ENCODE measurements around the gene DIS3L2. TPM values are rescaled to one million over a fixed set of nuclear protein-coding genes. Genes with fewer than 3 reads are reported as not detected.
"Not testable (repeated sequence)": the region's sequence is repeated elsewhere in the genome, so short reads cannot be mapped to it uniquely, and the experiment has no call there.

Gene DIS3L2
- total RNA-seq, 1 donor from 2014 or later: 32.2 TPM

- Histone ChIP-seq H3K27me3 (no peaks in the 10 kb centered on the region), H3K4me1 (no peaks in the 10 kb centered on the region), H3K9me3 (no peaks in the 10 kb centered on the region), H3K36me3 (no peaks in the 10 kb centered on the region), H3K4me3 (no peak overlapping the region), H3K27ac (no peak overlapping the region)
- TF ChIP-seq CTCF (IDR thresholded peaks at IDR 0.05) (no peak), POLR2A (IDR thresholded peaks at IDR 0.05) (no peak)
- DNase-seq (ENCODE audit: extremely low spot score in 2 of 2): no peak
- intact Hi-C loops (cut with DNase I): no loop called here
Measured at GRCh38 chr2:232376260-232376659, 414.7 kb downstream of the DIS3L2 start.

GRCh38 chr2:232376713-232377112, 415.2 kb downstream of the DIS3L2 start:
- H3K27me3 ChIP-seq: no peaks in the 10 kb centered on the region
- H3K9me3 ChIP-seq: no peaks in the 10 kb centered on the region
- no peak for TF ChIP-seq POLR2AphosphoS5 (IDR thresholded peaks at IDR 0.05; ENCODE audit: insufficient read depth in 1 of 2, low read depth in 1 of 2)
- TF ChIP-seq CTCF (IDR thresholded peaks at IDR 0.05): no peak
- TF ChIP-seq POLR2A (IDR thresholded peaks at IDR 0.05): no peak
- H3K4me1 ChIP-seq: no peaks in the 10 kb centered on the region
- no peak overlapping the region for H3K27ac ChIP-seq
- no peaks in the 10 kb centered on the region for H3K36me3 ChIP-seq
- intact Hi-C loops (cut with DNase I): no loop called here
- no peak overlapping the region for H3K4me3 ChIP-seq
- DNase-seq (ENCODE audit: extremely low spot score in 2 of 2): no peak

- H3K36me3 ChIP-seq: no peaks in the 10 kb centered on the region
- TF ChIP-seq CTCF (IDR thresholded peaks at IDR 0.05) (no peak), POLR2A (IDR thresholded peaks at IDR 0.05) (no peak), POLR2AphosphoS5 (IDR thresholded peaks at IDR 0.05; ENCODE audit: insufficient read depth in 1 of 2, low read depth in 1 of 2) (no peak)
- intact Hi-C loops (cut with DNase I): no loop called here
- H3K27me3 ChIP-seq: no peaks in the 10 kb centered on the region
- H3K4me3 ChIP-seq: no peak overlapping the region
- no peak overlapping the region for H3K27ac ChIP-seq
- H3K9me3 ChIP-seq: no peaks in the 10 kb centered on the region
- no peak for DNase-seq (ENCODE audit: extremely low spot score in 2 of 2)
- no peaks in the 10 kb centered on the region for H3K4me1 ChIP-seq
Measured at GRCh38 chr2:232377319-232377718, 415.8 kb downstream of the DIS3L2 start.

GRCh38 chr2:232377841-232378734, 416.6 kb downstream of the DIS3L2 start:
- no peak for DNase-seq (ENCODE audit: extremely low spot score in 2 of 2)
- Histone ChIP-seq H3K27me3 (no peaks in the 10 kb centered on the region), H3K4me3 (no peak overlapping the region), H3K36me3 (no peaks in the 10 kb centered on the region), H3K4me1 (no peaks in the 10 kb centered on the region), H3K9me3 (no peaks in the 10 kb centered on the region), H3K27ac (no peak overlapping the region)
- no peak for TF ChIP-seq POLR2AphosphoS5 (IDR thresholded peaks at IDR 0.05; ENCODE audit: insufficient read depth in 1 of 2, low read depth in 1 of 2)
- intact Hi-C loops (cut with DNase I): no loop called here

GRCh38 chr2:232378735-232379151, 417.2 kb downstream of the DIS3L2 start, which contains the start of gene ALPP:
Gene ALPP, plus strand, starts transcription at chr2:232378751. Its CDS starts 52 bp downstream, at chr2:232378803.
- H3K9me3 ChIP-seq; intact Hi-C loops (cut with DNase I); H3K4me1 ChIP-seq; DNase-seq (ENCODE audit: extremely low spot score in 2 of 2); H3K27ac ChIP-seq; H3K36me3 ChIP-seq; H3K4me3 ChIP-seq; H3K27me3 ChIP-seq: not testable (repeated sequence)

GRCh38 chr2:232379610-232380590, 418.4 kb downstream of the DIS3L2 start:
- H3K36me3 ChIP-seq; intact Hi-C loops (cut with DNase I); H3K4me1 ChIP-seq; H3K27me3 ChIP-seq; H3K27ac ChIP-seq; DNase-seq (ENCODE audit: extremely low spot score in 2 of 2); H3K4me3 ChIP-seq; H3K9me3 ChIP-seq: not testable (repeated sequence)

- H3K36me3 ChIP-seq; DNase-seq (ENCODE audit: extremely low spot score in 2 of 2); H3K4me3 ChIP-seq; H3K27me3 ChIP-seq; H3K27ac ChIP-seq; H3K4me1 ChIP-seq; H3K9me3 ChIP-seq; intact Hi-C loops (cut with DNase I): not testable (repeated sequence)
Measured at GRCh38 chr2:232381204-232382031, 419.9 kb downstream of the DIS3L2 start.
